Natural killer cell treated with Interleukin-12 subunit alpha and Interleukin-12 subunit beta and Interleukin-15 and Interleukin-18, amount 100 ng/mL, for 72 hours (primary cell): Measurements from ENCODE around the gene CFAP61. TPM values are rescaled to one million over a fixed set of nuclear protein-coding genes. Genes with fewer than 3 reads are reported as not detected.

Experiments used
- ATAC-seq, 2 donors: fragments of 150-1000 bp; cut with Tn5 transposase in 1 of 2; sonication (Bioruptor Pico), chemical (Tn5 transposase) in 1 of 2; 2 replicates each; pipeline ENCODE4 v1.10.0; 2021
- DNase-seq: peaks from one replicate; pipeline ENCODE4 v3.0.0; 2022; ENCODE audit warnings: low spot score
- H3K27ac Mint-ChIP-seq, 2 donors: 1 replicate in 1 of 2; 2 replicates in 1 of 2; pipeline ENCODE4 v1.8.0; 2022; ENCODE audit warnings: mixed read lengths in 2 of 2, mild to moderate bottlenecking in 1 of 2, moderate library complexity in 1 of 2
- H3K27me3 Mint-ChIP-seq, 2 donors: 1 replicate in 1 of 2; 2 replicates in 1 of 2; pipeline ENCODE4 v1.8.0; 2022; ENCODE audit warnings: mixed read lengths in 2 of 2
- H3K36me3 Mint-ChIP-seq: one replicate; pipeline ENCODE4 v1.8.0; 2022; ENCODE audit warnings: mixed read lengths
- H3K4me1 Mint-ChIP-seq, 2 donors: 1 replicate in 1 of 2; 2 replicates in 1 of 2; pipeline ENCODE4 v1.8.0; 2022; ENCODE audit warnings: low read depth in 2 of 2, mixed read lengths in 2 of 2, mild to moderate bottlenecking in 1 of 2
- H3K4me3 Mint-ChIP-seq: one replicate; pipeline ENCODE4 v1.8.0; 2022; ENCODE audit warnings: mixed read lengths
- H3K9me3 Mint-ChIP-seq: 2 replicates; pipeline ENCODE4 v1.8.0; 2022; ENCODE audit warnings: mixed read lengths
- total RNA-seq, 2 donors: library from RNA; stranded (reverse); gene quantifications; one replicate each; pipeline ENCODE4 v1.2.3, GENCODE V29; 2022

The CFAP61 gene
- total RNA-seq, 2 donors from 2014 or later, result not detected

DNA sequence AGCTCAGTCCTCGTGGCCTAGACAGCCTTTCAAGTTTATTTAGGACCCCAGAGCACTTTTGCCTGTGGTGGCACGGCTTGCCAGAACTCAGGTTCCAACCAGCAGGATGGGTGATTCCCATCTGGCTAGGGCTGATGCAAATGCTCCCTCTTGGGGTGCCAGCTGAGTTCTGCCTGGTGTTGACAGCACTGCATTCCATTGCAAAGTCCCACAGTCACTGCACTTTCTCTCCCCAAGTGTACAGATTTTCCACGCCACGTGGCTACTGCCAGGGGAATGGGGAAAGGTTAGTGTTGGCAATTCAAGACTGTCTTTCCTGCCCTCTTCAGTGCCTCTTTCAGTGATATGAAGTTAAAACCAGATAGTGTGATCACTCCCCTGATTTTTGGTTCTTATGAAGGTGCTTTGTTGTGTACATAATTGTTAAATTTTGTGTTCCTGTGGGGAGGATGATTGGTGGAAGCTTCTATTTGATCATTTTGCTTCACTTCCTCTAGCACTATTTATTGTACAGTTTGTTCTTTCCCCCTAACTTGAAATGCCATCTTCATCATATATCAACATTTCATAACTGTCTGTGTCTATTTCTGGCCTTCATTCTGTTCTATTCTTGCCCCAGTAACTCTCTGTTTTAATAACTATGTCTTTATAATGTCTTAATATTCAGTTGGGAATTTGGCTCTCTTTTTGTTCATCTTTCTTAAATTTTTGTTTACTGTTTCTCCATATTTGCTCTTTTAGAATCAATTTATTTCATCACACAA lies 86.2 kb downstream of the CFAP61 start:
- H3K4me3 Mint-ChIP-seq, result no peak overlapping the region
- no peaks in the 10 kb centered on the region for H3K36me3 Mint-ChIP-seq
- no peak overlapping the region for H3K27ac Mint-ChIP-seq
- no peaks in the 10 kb centered on the region for H3K27me3 Mint-ChIP-seq
- ATAC-seq, result no peak
- no peak for DNase-seq
- no peaks in the 10 kb centered on the region for H3K4me1 Mint-ChIP-seq
- H3K9me3 Mint-ChIP-seq, result peaks cover 4% of the 10 kb centered on the region

DNA sequence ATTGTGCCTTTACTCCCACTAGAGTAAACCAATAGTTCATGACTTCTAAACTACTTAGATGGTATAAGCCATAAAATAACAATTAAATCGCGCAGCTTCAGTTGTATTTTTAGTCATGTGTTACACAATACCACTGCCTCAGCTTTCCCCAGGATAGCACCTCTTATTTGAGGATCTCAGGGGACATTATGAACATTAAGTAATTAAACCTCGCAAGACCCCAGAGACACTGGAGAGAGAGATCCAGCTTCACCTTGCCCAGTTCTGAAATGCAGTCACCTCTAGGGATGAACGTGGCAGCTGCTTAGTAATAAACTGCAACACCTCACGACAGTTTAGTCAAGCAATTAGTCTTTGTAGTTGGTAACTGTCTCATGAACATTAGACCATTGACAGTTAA lies 87.1 kb downstream of the CFAP61 start:
- Mint-ChIP-seq H3K4me3 (no peak overlapping the region), H3K27ac (no peak overlapping the region)
- ATAC-seq, result no peak

DNA sequence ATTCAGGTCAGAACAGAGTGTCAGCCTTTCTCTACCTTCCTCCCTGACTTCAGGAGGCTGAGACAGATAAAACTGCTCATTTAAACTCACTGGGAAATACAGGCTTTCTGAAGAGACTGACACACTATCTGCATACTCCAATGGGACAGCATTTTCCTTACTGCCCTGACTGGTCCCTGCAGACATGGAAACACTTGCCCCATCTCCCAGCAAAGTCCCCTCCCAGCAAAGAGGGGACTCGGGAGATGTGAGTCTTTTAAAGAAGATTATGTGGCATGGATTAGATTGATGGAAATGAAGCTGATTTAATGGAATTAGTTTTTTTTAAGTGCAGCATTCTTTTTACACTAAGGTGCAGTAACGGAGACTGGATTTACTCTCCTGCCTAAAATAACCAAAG lies 90.8 kb downstream of the CFAP61 start:
- H3K9me3 Mint-ChIP-seq, result peaks cover 4% of the 10 kb centered on the region

More for the DNA sequence above, 87.1 kb downstream of the CFAP61 start:
- no peak for DNase-seq
- H3K4me1 Mint-ChIP-seq, result no peaks in the 10 kb centered on the region
- H3K9me3 Mint-ChIP-seq, result peaks cover 6% of the 10 kb centered on the region
- H3K36me3 Mint-ChIP-seq, result peaks cover 3% of the 10 kb centered on the region
- H3K27me3 Mint-ChIP-seq, result no peaks in the 10 kb centered on the region

DNA sequence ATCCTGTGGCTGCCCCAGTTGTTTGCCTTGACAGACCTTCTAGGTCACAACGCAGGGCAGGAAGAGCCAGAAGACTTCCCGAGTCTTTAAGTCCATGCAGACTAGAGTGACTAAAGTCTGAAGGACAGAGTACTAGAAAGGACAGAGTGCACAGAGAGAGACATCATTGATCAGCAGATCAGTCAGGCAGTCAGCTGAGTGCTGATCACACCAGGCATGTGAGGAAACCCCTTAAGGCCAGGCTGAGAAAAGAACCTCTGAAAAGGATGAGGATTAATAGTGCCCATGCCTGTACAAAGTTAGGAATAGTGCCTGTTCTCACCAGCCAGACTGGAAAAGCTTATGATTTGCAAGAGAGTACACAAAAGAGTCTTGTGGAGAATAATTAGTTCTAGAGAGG lies 91.3 kb downstream of the CFAP61 start:
- peaks cover 5 to 16% of the 10 kb centered on the region in 2 donors for H3K27me3 Mint-ChIP-seq
- H3K36me3 Mint-ChIP-seq, result peaks cover 12% of the 10 kb centered on the region

More for the DNA sequence above, 90.8 kb downstream of the CFAP61 start:
- Mint-ChIP-seq H3K27me3 (peaks cover 1 to 11% of the 10 kb centered on the region in 2 donors), H3K4me1 (no peaks in the 10 kb centered on the region), H3K4me3 (no peak overlapping the region), H3K27ac (no peak overlapping the region), H3K36me3 (peaks cover 8% of the 10 kb centered on the region)
- ATAC-seq, result no peak
- DNase-seq, result no peak

GRCh38 chr20:20148779-20149178 lies 96.4 kb downstream of the CFAP61 start:
- Mint-ChIP-seq H3K27me3 (peaks cover 9 to 27% of the 10 kb centered on the region in 2 donors), H3K4me1 (no peaks in the 10 kb centered on the region), H3K4me3 (no peak overlapping the region)

More for the DNA sequence above, 91.3 kb downstream of the CFAP61 start:
- Mint-ChIP-seq H3K4me3 (no peak overlapping the region), H3K9me3 (peaks cover 4% of the 10 kb centered on the region), H3K27ac (no peak overlapping the region), H3K4me1 (no peaks in the 10 kb centered on the region)
- DNase-seq, result no peak
- ATAC-seq, result no peak

DNA sequence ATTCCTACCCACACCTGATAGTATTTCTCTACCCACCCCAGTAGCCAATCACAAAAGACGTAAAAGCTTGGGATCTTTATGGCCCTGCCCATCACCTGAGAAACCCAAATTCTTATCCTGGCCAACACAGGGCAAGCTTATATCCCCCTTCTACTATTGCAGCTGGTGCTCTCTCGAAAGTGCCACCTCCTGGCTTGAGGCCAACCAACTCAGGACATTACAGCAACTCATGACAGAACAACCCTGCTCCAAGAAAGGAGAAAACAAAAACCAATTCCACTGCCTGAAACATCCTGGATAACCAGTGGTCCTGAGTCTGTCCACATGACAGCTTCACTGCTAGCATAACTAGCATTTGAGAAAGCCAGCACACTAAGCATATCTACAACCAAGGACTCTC lies 97.9 kb downstream of the CFAP61 start:
- ATAC-seq, result no peak
- peaks cover 27% of the 10 kb centered on the region for H3K36me3 Mint-ChIP-seq
- peaks cover 2% of the 10 kb centered on the region for H3K9me3 Mint-ChIP-seq
- no peak overlapping the region for H3K27ac Mint-ChIP-seq
- H3K4me3 Mint-ChIP-seq, result no peak overlapping the region
- H3K4me1 Mint-ChIP-seq, result no peaks in the 10 kb centered on the region
- no peak for DNase-seq
- H3K27me3 Mint-ChIP-seq, result peaks cover 11 to 27% of the 10 kb centered on the region in 2 donors

More at GRCh38 chr20:20148779-20149178, 96.4 kb downstream of the CFAP61 start:
- Mint-ChIP-seq H3K9me3 (peaks cover 6% of the 10 kb centered on the region), H3K27ac (no peak overlapping the region), H3K36me3 (peaks cover 33% of the 10 kb centered on the region)
- ATAC-seq (no peak), DNase-seq (no peak)

GRCh38 chr20:20160520-20160919 lies 108.2 kb downstream of the CFAP61 start:
- ATAC-seq (no peak), DNase-seq (no peak)
- Mint-ChIP-seq H3K4me1 (peaks cover 7 to 18% of the 10 kb centered on the region in 2 donors), H3K9me3 (no peaks in the 10 kb centered on the region), H3K27ac (peak overlapping the region in 1 of 2 donors; percentile 85), H3K27me3 (no peaks in the 10 kb centered on the region), H3K36me3 (no peaks in the 10 kb centered on the region), H3K4me3 (no peak overlapping the region)

DNA sequence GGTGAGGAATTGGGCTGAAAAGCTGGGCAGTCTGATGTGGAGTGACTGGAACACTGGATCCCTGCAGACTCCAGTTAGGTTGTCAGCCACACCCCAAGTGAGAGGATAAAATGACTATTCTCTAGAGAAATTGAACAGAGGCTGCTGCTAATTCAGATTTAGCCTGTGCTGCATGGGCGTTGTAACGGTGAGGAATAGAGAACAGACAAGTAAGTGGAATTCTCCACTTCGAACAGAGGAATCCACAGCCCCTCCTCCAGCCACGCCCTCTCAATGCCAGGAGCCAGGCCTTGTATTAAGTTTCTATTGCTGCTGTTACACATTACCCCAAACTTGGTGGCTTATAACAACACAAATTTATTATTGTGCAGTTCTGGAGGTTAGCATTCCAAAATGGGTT lies 109.3 kb downstream of the CFAP61 start:
- H3K27me3 Mint-ChIP-seq, result no peaks in the 10 kb centered on the region
- peaks cover 7 to 18% of the 10 kb centered on the region in 2 donors for H3K4me1 Mint-ChIP-seq
- no peak overlapping the region for H3K4me3 Mint-ChIP-seq
- no peak for DNase-seq
- no peaks in the 10 kb centered on the region for H3K9me3 Mint-ChIP-seq
- ATAC-seq, result no peak
- no peaks in the 10 kb centered on the region for H3K36me3 Mint-ChIP-seq
- peak overlapping the region in 1 of 2 donors; percentile 85 for H3K27ac Mint-ChIP-seq

- no peaks in the 10 kb centered on the region for H3K36me3 Mint-ChIP-seq
- ATAC-seq, result no peak
- H3K27me3 Mint-ChIP-seq, result no peaks in the 10 kb centered on the region
- peaks cover 0 to under 1% of the 10 kb centered on the region in 2 donors for H3K4me1 Mint-ChIP-seq
- H3K4me3 Mint-ChIP-seq, result no peak overlapping the region
- H3K9me3 Mint-ChIP-seq, result peaks cover 1% of the 10 kb centered on the region
- H3K27ac Mint-ChIP-seq, result no peak overlapping the region
- no peak for DNase-seq
These were observed 115.4 kb downstream of the CFAP61 start for GRCh38 chr20:20167698-20168097.

GRCh38 chr20:20173254-20173653 lies 120.9 kb downstream of the CFAP61 start:
- H3K27me3 Mint-ChIP-seq, result no peaks in the 10 kb centered on the region
- H3K4me3 Mint-ChIP-seq, result no peak overlapping the region
- ATAC-seq, result no peak
- H3K27ac Mint-ChIP-seq, result no peak overlapping the region
- peaks cover 5% of the 10 kb centered on the region for H3K9me3 Mint-ChIP-seq
- DNase-seq, result no peak
- H3K4me1 Mint-ChIP-seq, result peaks cover 15% of the 10 kb centered on the region in 2 donors
- H3K36me3 Mint-ChIP-seq, result no peaks in the 10 kb centered on the region

DNA sequence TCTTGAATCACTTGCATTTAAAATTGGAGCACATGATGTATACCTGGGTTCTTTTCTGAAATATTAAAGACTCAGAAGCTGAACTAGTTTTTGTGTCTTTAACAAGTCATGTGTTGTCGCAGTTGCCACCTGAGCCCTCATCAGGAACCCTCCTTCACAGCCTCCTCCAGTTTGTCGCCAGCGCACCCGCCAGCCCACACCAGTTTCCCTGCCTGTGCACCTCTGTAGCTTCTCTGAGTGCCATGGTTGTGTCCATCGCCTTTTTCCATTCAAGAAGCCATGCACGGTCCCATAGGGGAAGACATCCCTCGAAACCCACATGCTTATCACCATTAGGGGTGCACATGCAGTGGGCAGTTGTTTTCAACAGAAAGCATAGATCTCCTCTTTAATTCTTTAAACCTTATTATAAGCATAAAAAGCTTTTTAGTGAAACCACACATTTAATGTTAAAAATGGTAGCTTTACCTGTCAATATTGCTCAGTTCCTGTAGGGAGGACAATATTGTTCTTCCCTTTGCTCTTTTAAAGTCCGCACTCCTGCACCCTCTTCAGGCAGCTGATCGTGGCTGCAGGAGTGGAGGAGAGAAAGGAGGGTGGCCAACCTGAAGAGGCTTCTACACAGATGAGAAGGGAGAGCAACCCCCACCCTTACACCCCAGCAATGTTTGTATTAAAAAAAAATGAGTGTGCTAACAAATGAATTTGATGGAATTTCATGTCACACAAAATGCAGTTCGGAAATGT lies 121.9 kb downstream of the CFAP61 start:
- DNase-seq (no peak), ATAC-seq (no peak)
- Mint-ChIP-seq H3K27ac (no peak overlapping the region), H3K9me3 (peaks cover 5% of the 10 kb centered on the region), H3K4me1 (peaks cover 16 to 19% of the 10 kb centered on the region in 2 donors), H3K4me3 (no peak overlapping the region), H3K27me3 (no peaks in the 10 kb centered on the region), H3K36me3 (peaks cover 1% of the 10 kb centered on the region)

GRCh38 chr20:20181322-20181721 lies 129.0 kb downstream of the CFAP61 start:
- peak overlapping the region; percentile 2 to 59 for H3K27ac Mint-ChIP-seq
- peaks cover 4% of the 10 kb centered on the region for H3K36me3 Mint-ChIP-seq
- peak overlapping the region; percentile 3 for H3K4me3 Mint-ChIP-seq
- ATAC-seq (peak; percentile 50 to 53), DNase-seq (peak; percentile 66)
- H3K27me3 Mint-ChIP-seq, result no peaks in the 10 kb centered on the region
- H3K9me3 Mint-ChIP-seq, result peaks cover 7% of the 10 kb centered on the region
- peaks cover 56 to 63% of the 10 kb centered on the region in 2 donors for H3K4me1 Mint-ChIP-seq

DNA sequence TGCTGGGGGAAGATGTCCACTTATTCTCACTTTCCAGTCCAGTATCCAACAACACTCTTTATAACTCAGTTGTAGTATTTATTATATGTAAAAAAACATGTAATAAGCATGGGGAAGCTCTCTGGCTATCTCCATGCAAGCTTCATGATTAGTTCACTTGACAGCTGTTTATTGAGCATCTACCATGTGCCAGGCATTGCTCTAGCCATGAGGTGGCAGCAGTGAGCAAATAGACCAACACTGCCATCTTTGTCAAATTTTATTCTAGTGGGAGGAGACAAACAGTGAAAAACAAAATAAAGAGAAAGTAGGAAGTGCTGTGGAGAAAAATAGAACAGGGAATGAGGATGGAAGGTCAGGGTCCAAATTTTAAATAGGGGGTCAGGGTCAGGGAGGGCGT lies 131.8 kb downstream of the CFAP61 start:
- Mint-ChIP-seq H3K9me3 (peaks cover 7% of the 10 kb centered on the region), H3K27ac (peak overlapping the region in 1 of 2 donors; percentile 47), H3K4me3 (no peak overlapping the region), H3K27me3 (no peaks in the 10 kb centered on the region), H3K4me1 (peaks cover 55 to 60% of the 10 kb centered on the region in 2 donors), H3K36me3 (peaks cover 3% of the 10 kb centered on the region)
- DNase-seq (no peak), ATAC-seq (peak in 1 of 2 donors; percentile 66)

DNA sequence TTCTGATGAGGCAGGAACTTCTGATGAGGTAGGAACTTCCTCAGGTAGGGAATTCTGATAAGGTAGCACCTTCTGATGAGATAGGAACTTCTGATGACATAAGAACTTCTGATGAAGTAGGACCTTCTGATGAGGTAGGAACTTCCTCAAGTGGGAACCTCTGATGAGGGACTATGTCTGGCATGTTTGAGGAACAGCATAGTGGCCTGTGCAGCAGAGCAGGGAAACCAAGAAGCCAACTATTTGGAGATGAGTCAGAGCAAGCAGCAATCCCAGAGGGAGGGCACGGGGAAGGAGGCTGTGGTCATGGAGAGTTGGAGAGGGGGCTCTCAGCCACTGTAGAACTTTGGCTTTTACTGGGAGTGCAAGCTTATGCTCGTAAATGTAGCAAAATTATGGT lies 132.4 kb downstream of the CFAP61 start:
- Mint-ChIP-seq H3K4me1 (peaks cover 52 to 58% of the 10 kb centered on the region in 2 donors), H3K4me3 (no peak overlapping the region)

More for the DNA sequence above, 132.4 kb downstream of the CFAP61 start:
- Mint-ChIP-seq H3K27me3 (no peaks in the 10 kb centered on the region), H3K9me3 (peaks cover 7% of the 10 kb centered on the region), H3K27ac (peak overlapping the region in 1 of 2 donors; percentile 47), H3K36me3 (no peaks in the 10 kb centered on the region)
- DNase-seq (no peak), ATAC-seq (no peak)
